Inflammatory macrophage treated with lipopolysaccharide for 4 hours (primary cell): ENCODE measurements around the gene YY1AP1.
"Not testable (repeated sequence)": the region's sequence is repeated elsewhere in the genome, so short reads cannot be mapped to it uniquely, and the experiment has no call there.

Experiments used
- DNase-seq: peaks from one replicate; pipeline ENCODE4 v3.0.0-alpha.2; 2020

The YY1AP1 gene

GRCh38 chr1:155695072-155695471 is 6.5 kb upstream of the YY1AP1 start:
- DNase-seq, result no peak

- DNase-seq, result no peak
These were observed 5.6 kb upstream of the YY1AP1 start for GRCh38 chr1:155694167-155694566.

DNA sequence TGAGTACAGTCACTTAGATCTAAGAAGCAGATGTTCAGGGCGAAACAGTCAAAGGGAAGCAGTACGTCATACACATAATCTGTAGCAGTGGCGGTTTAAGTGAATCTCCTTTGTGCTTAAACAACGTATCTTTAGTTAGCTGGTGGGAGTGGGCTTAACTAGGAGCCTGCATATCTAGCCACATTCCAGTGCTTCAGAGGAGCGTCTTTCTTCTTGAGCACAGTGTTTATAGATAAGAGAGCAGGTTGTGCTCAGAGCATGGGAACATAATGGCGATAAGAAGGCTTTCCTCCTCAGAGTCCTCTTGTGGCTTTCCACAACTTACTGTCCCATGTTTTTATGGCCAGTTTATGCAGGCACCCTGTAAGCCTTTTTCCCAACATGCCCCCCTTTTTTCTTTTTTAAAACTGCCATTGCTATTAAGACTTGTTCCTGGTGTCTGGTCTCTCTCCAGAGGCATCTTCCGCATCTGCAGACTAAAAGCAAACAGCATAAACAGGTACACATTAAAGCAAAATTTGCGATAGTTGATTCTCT is 3.5 kb upstream of the YY1AP1 start:
- no peak for DNase-seq

DNA sequence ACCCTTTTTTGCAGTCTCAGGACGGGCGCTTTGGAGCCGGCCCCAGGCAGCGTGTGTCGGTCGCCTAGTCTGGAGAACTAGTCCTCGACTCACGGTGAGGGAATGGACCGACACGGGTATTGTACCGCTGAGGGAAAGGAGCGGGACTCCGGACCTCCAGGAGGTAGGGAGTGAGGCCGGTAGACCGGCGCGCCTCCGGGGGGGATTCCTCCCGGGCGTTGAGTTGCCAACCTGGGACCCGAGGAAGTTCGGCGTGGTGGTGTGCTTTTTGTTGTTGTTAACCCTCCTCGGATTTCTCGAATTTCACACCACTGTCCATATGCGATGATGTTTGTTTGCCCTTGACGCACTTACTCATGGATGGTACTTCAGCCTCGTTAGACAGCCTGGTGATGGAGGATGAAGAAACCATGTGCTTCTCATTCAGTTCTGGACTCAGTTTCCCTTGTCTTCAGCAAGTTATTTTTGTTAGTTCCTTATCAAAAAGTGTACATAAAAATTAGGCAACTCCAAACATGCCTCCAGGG is 570 bp upstream of the YY1AP1 start, which contains the start of gene DAP3:
TSS of gene DAP3 (plus strand) at position 11 of the 527 bp plus-strand sequence. CDS start 20,689 bp downstream, outside the sequence.
- DNase-seq, result peak; percentile 84

DNA sequence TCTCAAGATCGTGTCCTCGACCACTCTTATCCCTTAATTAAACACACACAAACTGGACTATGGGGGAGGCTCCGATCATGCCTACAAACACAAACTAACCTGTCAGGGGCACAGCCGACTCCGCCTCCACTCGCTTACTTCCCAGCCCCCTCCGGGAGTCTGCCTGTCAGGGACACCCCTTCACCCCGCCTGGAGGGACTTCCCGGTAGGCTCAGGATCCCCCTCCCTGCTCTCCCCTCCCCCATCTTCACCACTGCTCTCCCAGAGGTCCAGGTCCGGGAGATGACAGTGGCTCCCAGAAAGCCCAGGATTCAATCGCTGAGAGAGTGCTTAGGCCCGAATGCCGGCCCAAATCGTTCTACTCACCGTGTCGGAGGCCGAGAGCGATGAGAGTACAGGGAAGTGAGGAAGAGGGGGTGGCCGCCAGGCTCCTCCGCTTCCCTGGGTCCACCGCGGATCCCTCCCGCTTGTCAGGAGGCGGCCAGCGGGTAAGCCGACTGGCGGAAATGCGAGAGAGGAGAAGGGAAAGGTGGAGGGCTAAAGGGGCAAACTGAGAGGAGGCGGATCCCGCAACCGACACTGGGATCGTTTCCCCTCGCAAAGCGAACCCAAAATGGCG is 760 bp downstream of the YY1AP1 start:
- not testable (repeated sequence) for DNase-seq

- DNase-seq, result no peak
These were observed 6.8 kb downstream of the YY1AP1 start for GRCh38 chr1:155681776-155682175.

DNA sequence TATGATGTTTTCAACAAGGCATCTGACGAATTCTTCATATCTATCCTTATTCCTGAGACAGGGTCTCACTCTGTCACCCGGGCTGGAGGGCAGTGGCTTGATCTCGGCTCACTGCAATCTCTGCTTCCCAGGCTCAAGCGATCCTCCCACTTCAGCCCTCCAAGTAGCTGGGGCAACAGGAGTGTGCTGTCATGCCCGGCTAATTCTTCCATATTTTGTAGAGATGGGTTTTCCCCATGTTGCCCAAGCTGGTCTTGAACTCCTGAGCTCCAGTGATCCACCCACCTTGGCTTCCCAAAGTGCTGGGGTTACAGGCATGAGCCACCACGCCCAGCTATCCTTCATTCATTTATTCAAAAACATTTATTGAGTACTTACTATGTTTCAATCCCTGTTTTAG is 8.0 kb downstream of the YY1AP1 start:
- DNase-seq, result peak; percentile 62

GRCh38 chr1:155678992-155679391 is 9.6 kb downstream of the YY1AP1 start:
- DNase-seq, result not testable (repeated sequence)

GRCh38 chr1:155678027-155678426 is 10.5 kb downstream of the YY1AP1 start:
- no peak for DNase-seq

- DNase-seq, result no peak
These were observed 15.6 kb downstream of the YY1AP1 start for GRCh38 chr1:155673003-155673402.

DNA sequence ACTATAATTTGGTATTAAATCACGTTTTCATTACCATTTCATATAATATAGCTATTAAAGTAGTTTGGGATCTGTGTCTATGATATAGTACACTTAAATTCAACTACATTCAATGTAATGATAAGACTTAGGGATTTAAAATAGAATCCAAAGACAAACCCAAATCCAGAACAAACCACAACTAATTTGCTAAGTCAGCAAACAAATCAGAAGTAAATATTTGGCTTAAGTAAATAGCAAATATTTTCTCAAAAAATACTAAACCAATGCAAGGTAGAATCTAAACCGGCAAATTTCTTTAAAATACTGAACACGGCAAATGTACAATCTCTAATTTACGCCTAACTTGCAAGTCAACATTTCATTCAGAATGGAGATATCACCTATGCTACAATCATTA is 16.8 kb downstream of the YY1AP1 start:
- no peak for DNase-seq

DNA sequence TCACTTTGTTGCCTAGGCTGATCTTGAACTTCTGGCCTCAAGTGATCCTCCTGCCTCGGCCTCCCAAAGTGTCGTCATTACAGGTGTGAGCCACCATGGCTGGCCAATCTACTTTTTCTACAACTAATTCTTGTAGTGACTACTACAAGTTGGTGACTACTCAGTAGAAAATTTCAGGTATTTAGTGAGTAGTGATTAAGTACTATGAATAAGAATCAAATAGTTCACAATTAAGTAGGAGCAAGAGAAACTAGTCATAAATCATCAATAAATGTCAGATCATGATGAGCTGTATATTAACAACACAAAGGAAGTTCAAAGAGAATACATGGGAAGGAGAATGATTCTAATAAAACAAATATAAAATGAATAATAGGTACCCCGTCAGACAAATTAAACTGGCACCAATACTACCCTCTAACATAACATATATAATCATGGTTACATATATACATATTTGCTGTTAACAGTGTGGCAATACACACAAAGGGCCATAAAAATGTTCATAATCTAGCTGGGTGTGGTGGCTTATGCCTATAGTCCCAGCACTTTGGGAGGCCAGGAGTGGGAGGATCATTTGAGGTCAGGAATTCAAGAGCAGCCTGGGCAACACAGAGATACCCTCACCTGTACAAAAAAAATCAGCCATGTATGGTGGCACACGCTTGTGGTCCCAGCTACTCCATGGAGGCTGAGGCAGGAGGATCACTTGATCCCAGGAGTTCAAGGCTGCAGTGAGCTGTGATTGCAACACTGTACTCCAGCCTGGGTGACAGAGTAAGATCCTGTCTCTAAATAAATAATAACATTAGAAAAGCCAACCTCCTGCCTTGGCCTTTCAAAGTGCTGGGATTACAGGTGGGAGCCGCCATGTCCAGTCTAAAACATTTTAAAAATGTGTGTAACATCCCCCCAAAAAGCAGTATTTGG is 19.1 kb downstream of the YY1AP1 start:
- DNase-seq, result no peak

DNA sequence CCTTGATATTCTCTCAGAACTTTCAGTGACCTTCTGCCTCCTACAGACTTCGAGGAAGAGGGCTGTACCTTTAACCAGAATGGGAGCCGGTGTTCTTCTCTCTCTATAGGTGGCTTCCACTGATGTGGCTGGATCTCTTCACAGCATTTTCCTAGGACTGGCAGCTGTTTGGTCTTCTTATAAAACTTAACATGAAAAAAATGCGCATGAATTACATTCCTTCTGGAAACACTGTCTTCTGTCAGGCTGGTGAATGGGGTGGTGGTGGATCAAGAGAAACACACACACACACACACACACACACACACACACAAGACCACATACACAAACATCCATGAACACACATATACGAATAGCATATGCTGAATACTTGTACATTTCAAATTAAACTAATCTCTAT is 27.3 kb downstream of the YY1AP1 start:
- not testable (repeated sequence) for DNase-seq

- DNase-seq, result no peak
These were observed 31.1 kb downstream of the YY1AP1 start for GRCh38 chr1:155657463-155657862.

- no peak for DNase-seq
These were observed 35.6 kb downstream of the YY1AP1 start for GRCh38 chr1:155652951-155653350.

DNA sequence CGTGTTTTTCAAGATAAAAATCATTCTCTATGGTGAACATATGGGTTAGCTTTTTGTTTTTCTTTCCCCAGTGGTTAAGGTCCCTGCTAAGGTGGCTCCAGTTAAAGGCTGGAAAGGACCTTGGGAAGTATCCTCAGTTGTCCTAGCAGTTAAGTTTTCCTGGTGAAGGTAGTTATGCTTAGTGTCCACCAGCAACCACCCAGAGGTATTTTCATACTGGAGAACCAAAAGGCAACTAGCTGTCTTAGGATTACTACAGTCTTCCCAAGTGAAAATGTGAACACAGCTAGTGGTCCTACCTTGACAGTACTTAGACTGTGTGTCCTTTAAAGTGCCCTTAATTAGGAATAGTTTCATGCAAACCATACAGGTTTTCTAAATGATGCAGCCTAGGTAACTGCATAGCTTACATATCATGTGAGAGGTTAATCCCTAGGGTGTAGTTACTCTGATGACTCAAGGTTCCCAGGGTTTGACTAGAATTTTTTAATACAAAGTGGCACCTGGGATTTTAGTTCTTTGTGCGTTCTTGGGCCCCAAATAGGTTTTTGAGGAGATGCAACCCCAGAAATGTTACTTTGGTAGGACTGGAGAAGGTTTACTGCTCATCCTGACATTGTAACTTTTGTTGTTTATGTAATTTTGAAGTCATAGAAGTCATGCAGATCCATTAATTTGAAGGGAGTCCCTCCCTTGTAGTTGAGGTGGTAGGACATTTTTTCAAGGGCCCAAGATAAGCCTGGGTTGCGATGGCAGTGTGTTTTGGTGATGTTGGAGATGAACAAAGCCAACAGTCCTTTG is 36.5 kb downstream of the YY1AP1 start:
- DNase-seq, result no peak

DNA sequence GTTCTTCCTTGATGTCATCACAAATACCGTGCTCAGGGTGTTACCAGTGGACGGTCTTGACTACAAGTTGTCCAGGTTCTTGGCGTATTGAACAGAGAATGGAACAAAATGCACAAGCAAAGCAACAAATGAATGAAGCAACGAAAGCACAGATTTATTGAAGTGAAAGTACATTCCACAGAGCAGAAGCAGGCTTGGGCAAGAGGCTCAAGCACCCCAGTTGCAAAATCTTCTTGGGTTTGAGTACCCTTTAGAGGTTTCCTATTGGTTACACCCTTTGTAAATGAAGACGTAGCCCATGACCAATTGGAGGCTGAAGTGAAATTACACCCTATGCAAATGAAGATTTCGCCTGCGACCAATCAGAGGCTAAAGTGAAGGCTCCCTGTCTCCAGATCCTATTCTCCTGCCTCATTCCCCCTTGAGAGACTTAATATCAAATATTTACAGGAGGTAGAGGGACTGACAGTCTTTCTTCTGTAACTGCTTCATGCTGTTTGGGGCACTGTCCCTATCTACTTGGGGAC is 38.3 kb downstream of the YY1AP1 start:
- peak; percentile 72 for DNase-seq

DNA sequence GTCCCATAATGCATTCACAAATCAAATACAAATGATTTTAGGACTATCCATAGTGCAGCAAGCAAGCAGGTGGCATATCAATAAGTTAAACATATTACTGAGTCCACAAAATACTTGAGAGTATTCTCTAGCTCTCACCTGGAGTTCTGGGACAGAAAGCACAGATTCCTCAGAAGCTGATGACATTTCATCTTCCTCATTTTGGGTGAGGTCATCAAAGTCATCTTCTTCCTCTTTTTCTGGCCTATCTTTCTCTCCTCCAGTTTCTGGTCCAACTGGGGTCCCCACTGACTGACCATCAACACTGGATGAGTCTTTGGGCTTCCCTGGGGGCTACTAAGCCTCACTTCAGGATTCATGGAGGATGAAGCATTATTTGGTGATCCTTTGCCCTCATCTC is 38.9 kb downstream of the YY1AP1 start:
- peak; percentile 78 for DNase-seq

- DNase-seq, result peak; percentile 98
These were observed 40.1 kb downstream of the YY1AP1 start for GRCh38 chr1:155648207-155649147.

DNA sequence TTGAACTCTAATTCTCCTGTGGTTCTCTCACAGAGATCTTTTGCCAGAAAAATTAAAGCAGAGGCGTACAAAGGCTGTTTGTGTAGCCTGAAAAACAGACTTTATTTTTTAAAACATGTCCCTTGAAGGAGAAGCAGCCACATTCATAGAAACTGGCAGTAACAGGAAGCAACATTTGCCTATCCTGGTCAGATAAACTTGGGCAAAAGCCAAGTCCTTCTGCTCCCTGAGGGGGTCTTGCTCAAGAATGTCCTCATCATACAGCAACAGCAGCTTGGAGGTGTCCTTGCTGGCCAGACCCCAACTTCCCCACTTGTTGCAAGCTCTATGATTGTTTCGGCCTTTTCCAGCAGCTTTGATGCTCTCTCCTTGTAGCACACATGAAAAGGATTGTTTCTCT is 42.3 kb downstream of the YY1AP1 start:
- peak; percentile 71 for DNase-seq

DNA sequence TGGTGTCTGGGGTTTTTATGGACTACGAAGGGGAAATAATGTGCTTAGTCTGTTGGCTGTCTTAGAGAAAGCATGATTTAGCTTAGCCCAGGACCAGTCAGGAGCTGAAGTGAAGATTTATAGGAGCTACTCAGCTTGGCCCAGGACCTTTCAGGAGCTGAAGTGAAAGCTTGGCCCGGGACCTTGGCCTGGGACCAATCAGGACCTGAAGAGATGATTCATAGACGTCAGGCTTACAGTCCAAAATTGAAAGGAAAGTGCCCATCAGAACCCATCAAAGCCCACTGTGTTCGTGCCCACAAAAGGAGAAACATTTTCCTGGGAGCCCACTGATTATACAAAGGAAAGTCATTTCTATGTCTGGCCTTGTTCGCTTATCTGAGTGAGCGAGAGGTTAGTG is 42.9 kb downstream of the YY1AP1 start:
- no peak for DNase-seq
